ENCODE measurements around the gene SEPTIN10. TPM values are rescaled to one million over a fixed set of nuclear protein-coding genes. Genes with fewer than 3 reads are reported as not detected.

The SEPTIN10 gene
- polyA plus RNA-seq, 1 donor from 2014 or later, result 7.4 TPM

DNA sequence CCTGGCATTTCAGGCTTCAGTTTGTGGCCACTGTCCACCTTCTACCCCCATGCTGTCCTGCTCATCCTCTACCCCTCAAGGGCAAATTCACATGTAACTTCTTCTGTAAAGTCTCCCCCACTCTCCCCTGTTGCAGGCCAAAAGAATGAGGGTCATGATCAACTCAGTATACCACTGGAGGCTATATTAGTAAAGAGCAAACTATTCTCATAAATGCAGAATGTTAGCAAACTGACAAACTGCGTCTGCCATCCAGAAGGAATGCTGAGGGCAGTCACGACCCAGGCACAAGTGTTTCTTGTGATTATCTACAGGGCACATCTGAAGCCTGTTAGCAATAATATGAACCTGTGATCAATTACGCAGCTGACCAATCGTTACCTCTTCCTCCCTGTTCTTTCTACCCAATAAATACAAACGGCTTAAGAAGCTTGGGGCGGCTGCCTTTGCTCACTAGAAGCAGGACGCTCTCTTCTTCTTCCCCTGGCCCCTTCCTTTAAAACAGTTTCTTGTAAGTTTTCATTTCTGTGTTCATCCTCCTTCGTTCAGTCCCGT lies 58.3 kb downstream of the SEPTIN10 start:
- H2AFZ ChIP-seq (ENCODE audit: low read depth, low read length), result no peak overlapping the region
- H3K27me3 ChIP-seq (ENCODE audit: insufficient read depth, low read depth, low read length), result no peaks in the 10 kb centered on the region
- H3K4me2 ChIP-seq (ENCODE audit: low read length), result no peak overlapping the region
- H3K36me3 ChIP-seq (ENCODE audit: insufficient read depth, low read length), result no peaks in the 10 kb centered on the region
- H3K79me2 ChIP-seq (replicated peaks; ENCODE audit: insufficient read depth, low read length), result no peaks in the 10 kb centered on the region
- no peak overlapping the region for H3K27ac ChIP-seq (ENCODE audit: low read length)
- no peaks in the 10 kb centered on the region for H3F3A ChIP-seq (ENCODE audit: insufficient read depth, low read length, poor library complexity, severe bottlenecking)
- H3K9ac ChIP-seq (ENCODE audit: low read length), result no peak overlapping the region
- H3K9me3 ChIP-seq (ENCODE audit: low read length), result no peaks in the 10 kb centered on the region
- TF ChIP-seq TAF1 (IDR thresholded peaks at IDR 0.05; ENCODE audit: low read depth) (no peak), SMC3 (conservative IDR thresholded peaks at IDR 0.05; ENCODE audit: poor library complexity) (no peak), POLR2AphosphoS5 (IDR thresholded peaks at IDR 0.05) (no peak), EP300 (conservative IDR thresholded peaks at IDR 0.05; ENCODE audit: poor library complexity, severe bottlenecking) (no peak), EZH2 (IDR thresholded peaks at IDR 0.05; ENCODE audit: borderline replicate concordance, insufficient read depth, low read length, poor library complexity, severe bottlenecking) (no peak), CTCF (IDR thresholded peaks at IDR 0.05; ENCODE audit: poor library complexity, severe bottlenecking) (no peak), MXI1 (conservative IDR thresholded peaks at IDR 0.05; ENCODE audit: poor library complexity, severe bottlenecking) (no peak), RAD21 (conservative IDR thresholded peaks at IDR 0.05) (no peak)
- TF ChIP-seq, protein P1, sequence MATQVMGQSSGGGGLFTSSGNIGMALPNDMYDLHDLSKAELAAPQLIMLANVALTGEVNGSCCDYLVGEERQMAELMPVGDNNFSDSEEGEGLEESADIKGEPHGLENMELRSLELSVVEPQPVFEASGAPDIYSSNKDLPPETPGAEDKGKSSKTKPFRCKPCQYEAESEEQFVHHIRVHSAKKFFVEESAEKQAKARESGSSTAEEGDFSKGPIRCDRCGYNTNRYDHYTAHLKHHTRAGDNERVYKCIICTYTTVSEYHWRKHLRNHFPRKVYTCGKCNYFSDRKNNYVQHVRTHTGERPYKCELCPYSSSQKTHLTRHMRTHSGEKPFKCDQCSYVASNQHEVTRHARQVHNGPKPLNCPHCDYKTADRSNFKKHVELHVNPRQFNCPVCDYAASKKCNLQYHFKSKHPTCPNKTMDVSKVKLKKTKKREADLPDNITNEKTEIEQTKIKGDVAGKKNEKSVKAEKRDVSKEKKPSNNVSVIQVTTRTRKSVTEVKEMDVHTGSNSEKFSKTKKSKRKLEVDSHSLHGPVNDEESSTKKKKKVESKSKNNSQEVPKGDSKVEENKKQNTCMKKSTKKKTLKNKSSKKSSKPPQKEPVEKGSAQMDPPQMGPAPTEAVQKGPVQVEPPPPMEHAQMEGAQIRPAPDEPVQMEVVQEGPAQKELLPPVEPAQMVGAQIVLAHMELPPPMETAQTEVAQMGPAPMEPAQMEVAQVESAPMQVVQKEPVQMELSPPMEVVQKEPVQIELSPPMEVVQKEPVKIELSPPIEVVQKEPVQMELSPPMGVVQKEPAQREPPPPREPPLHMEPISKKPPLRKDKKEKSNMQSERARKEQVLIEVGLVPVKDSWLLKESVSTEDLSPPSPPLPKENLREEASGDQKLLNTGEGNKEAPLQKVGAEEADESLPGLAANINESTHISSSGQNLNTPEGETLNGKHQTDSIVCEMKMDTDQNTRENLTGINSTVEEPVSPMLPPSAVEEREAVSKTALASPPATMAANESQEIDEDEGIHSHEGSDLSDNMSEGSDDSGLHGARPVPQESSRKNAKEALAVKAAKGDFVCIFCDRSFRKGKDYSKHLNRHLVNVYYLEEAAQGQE (IDR thresholded peaks at IDR 0.05; ENCODE audit: borderline replicate concordance), result no peak
- H3K9me2 ChIP-seq (ENCODE audit: insufficient read depth, low read length), result no peaks in the 10 kb centered on the region
- no peaks in the 10 kb centered on the region for H4K20me1 ChIP-seq (ENCODE audit: insufficient read depth)
- H3K4me3 ChIP-seq (ENCODE audit: low read length), result no peak overlapping the region

DNA sequence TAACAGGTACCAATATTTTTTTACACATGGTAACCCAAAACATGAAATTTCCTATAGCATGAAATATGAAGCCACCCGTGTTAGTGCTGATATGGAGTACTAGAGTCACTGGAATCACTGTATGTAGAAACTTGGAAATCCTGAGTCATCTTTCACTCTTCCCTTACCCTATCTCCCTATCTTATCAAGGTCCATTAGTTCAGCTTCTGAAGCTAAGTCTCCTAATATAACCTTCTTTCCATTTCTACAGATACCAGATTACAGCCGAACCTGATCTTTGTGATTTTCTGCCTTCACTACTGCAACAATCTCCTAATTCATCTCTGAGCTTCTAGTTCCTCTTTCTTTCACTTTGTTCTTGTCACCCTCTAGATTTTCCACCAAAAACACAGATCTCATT lies 59.0 kb downstream of the SEPTIN10 start:
- H3K9ac ChIP-seq (ENCODE audit: low read length), result no peak overlapping the region
- TF ChIP-seq, protein P1 (IDR thresholded peaks at IDR 0.05; ENCODE audit: borderline replicate concordance), result no peak
- no peak for TF ChIP-seq EP300 (conservative IDR thresholded peaks at IDR 0.05; ENCODE audit: poor library complexity, severe bottlenecking)
- no peak for TF ChIP-seq CTCF (IDR thresholded peaks at IDR 0.05; ENCODE audit: poor library complexity, severe bottlenecking)
- H3K36me3 ChIP-seq (ENCODE audit: insufficient read depth, low read length), result no peaks in the 10 kb centered on the region
- H3K4me2 ChIP-seq (ENCODE audit: low read length), result no peak overlapping the region
- H3K79me2 ChIP-seq (replicated peaks; ENCODE audit: insufficient read depth, low read length), result no peaks in the 10 kb centered on the region
- no peak overlapping the region for H3K27ac ChIP-seq (ENCODE audit: low read length)
- no peaks in the 10 kb centered on the region for H3F3A ChIP-seq (ENCODE audit: insufficient read depth, low read length, poor library complexity, severe bottlenecking)
- H3K4me3 ChIP-seq (ENCODE audit: low read length), result no peak overlapping the region
- no peaks in the 10 kb centered on the region for H4K20me1 ChIP-seq (ENCODE audit: insufficient read depth)
- no peak overlapping the region for H2AFZ ChIP-seq (ENCODE audit: low read depth, low read length)
- no peaks in the 10 kb centered on the region for H3K27me3 ChIP-seq (ENCODE audit: insufficient read depth, low read depth, low read length)
- H3K9me2 ChIP-seq (ENCODE audit: insufficient read depth, low read length), result no peaks in the 10 kb centered on the region
- H3K9me3 ChIP-seq (ENCODE audit: low read length), result no peaks in the 10 kb centered on the region
